IPS DF 6.9 (cell line): ENCODE measurements around the gene RAPGEF4.

Source experiments
- DNase-seq: peaks from one replicate; pipeline ENCODE4 v3.0.0-alpha.2; 2013; ENCODE audit warnings: low read depth, low spot score
- H3K27ac ChIP-seq: one replicate; pipeline ENCODE4 v1.5.1; 2013; ENCODE audit warnings: low read length, control low read depth
- H3K27me3 ChIP-seq: 2 replicates; pipeline ENCODE4 v1.6.1; 2013; ENCODE audit warnings: mild to moderate bottlenecking, low read length; ENCODE audit not compliant: control insufficient read depth, insufficient read depth
- H3K36me3 ChIP-seq: 2 replicates; pipeline ENCODE4 v1.6.1; 2013; ENCODE audit warnings: low read length; ENCODE audit not compliant: control insufficient read depth, insufficient read depth
- H3K4me1 ChIP-seq: 2 replicates; pipeline ENCODE4 v1.6.1; 2013; ENCODE audit warnings: low read length; ENCODE audit not compliant: control insufficient read depth, insufficient read depth
- H3K4me3 ChIP-seq: 2 replicates; pipeline ENCODE4 v1.5.1; 2013; ENCODE audit warnings: mild to moderate bottlenecking, low read length
- H3K9me3 ChIP-seq: 2 replicates; pipeline ENCODE4 v1.6.1; 2013; ENCODE audit warnings: low read length, inconsistent platforms; ENCODE audit not compliant: control insufficient read depth, insufficient read depth
- WGBS: extraction: QIAGEN DNeasy Blood & Tissue Kit; methylation state at CpG from one replicate; pipeline ENCODE4 v1.1.7; 2013; ENCODE audit warnings: mixed read lengths, missing lambda C conversion rate; ENCODE audit not compliant: insufficient read length, insufficient coverage; 5-methylcytosine and 5-hydroxymethylcytosine counted together

RAPGEF4 gene

GRCh38 chr2:173094731-173095130, 359.1 kb downstream of the RAPGEF4 start:
- H3K4me1 ChIP-seq: peaks cover 1% of the 10 kb centered on the region; the same call in 1 of the 2 replicates
- H3K36me3 ChIP-seq: no peaks in the 10 kb centered on the region
- H3K27me3 ChIP-seq: no peaks in the 10 kb centered on the region
- no peak overlapping the region for H3K27ac ChIP-seq
- no CpG with 5 or more reads among the region's 1 CpG for WGBS
- no peak for DNase-seq
- no peaks in the 10 kb centered on the region for H3K9me3 ChIP-seq
- H3K4me3 ChIP-seq: no peak overlapping the region

GRCh38 chr2:173095356-173095755, 359.7 kb downstream of the RAPGEF4 start:
- no peak overlapping the region for H3K27ac ChIP-seq
- H3K36me3 ChIP-seq: no peaks in the 10 kb centered on the region
- peaks cover under 1% of the 10 kb centered on the region; the same call in 1 of the 2 replicates for H3K4me1 ChIP-seq
- no peak overlapping the region for H3K4me3 ChIP-seq
- DNase-seq: no peak
- no CpG with 5 or more reads among the region's 1 CpG for WGBS
- no peaks in the 10 kb centered on the region; the same call in 1 of the 2 replicates for H3K9me3 ChIP-seq
- no peaks in the 10 kb centered on the region for H3K27me3 ChIP-seq

- no CpG with 5 or more reads among the region's 2 CpGs for WGBS
- Histone ChIP-seq H3K27me3 (no peaks in the 10 kb centered on the region), H3K4me3 (no peak overlapping the region), H3K4me1 (no peaks in the 10 kb centered on the region), H3K27ac (no peak overlapping the region), H3K36me3 (no peaks in the 10 kb centered on the region), H3K9me3 (no peaks in the 10 kb centered on the region; the same call in 1 of the 2 replicates)
- DNase-seq: no peak
Observed at GRCh38 chr2:173099271-173099670, 363.6 kb downstream of the RAPGEF4 start.

- no peak overlapping the region for H3K4me3 ChIP-seq
- H3K36me3 ChIP-seq: no peaks in the 10 kb centered on the region
- WGBS: no CpG with 5 or more reads among the region's 2 CpGs
- H3K9me3 ChIP-seq: no peaks in the 10 kb centered on the region; the same call in 1 of the 2 replicates
- no peaks in the 10 kb centered on the region for H3K4me1 ChIP-seq
- H3K27me3 ChIP-seq: no peaks in the 10 kb centered on the region
- DNase-seq: no peak
- H3K27ac ChIP-seq: no peak overlapping the region
Observed at GRCh38 chr2:173099804-173100203, 364.2 kb downstream of the RAPGEF4 start.

- Histone ChIP-seq H3K27me3 (no peaks in the 10 kb centered on the region), H3K4me1 (no peaks in the 10 kb centered on the region), H3K9me3 (no peaks in the 10 kb centered on the region; the same call in 1 of the 2 replicates), H3K27ac (no peak overlapping the region), H3K4me3 (no peak overlapping the region), H3K36me3 (no peaks in the 10 kb centered on the region)
- WGBS: no CpG with 5 or more reads among the region's 3 CpGs
- no peak for DNase-seq
Observed at GRCh38 chr2:173101687-173102086, 366.0 kb downstream of the RAPGEF4 start.
